Lower leg skin (tissue), 3 donors: ENCODE measurements around the gene HAUS7.

Experiments
- CTCF ChIP-seq, 3 donors: fragments of 450-650 bp; IDR thresholded peaks; one replicate each; pipeline ENCODE4 v1.5.1; 2016; ENCODE audit warnings: antibody characterized with exemption in 3 of 3, mild to moderate bottlenecking in 3 of 3, moderate library complexity in 2 of 3
- POLR2A ChIP-seq, 2 donors: fragments of 450-650 bp; IDR thresholded peaks; one replicate each; pipeline ENCODE4 v1.6.1; 2016 to 2017; ENCODE audit warnings: antibody characterized with exemption in 2 of 2, mild to moderate bottlenecking in 1 of 2, moderate library complexity in 1 of 2

DNA sequence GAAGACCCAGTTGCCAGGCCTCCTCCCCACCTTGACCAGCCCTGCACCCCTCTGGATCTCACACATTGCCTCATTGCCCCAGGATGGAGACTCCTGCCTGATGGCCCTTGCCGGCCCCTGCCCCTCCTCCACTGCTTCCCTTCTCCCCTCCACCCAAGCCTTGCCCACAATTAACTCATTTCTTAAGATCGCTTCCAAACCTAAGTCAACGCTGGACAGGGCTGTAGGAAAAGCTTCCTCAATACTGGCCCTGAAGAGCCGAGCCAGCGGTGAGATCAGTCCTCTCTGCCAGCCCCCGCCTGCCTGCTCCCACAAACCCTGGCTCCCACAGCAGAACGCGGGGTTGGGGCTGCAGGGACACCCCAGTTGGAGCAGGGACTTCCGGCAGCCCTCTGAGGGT, 7.5 kb upstream of the HAUS7 start:
- TF ChIP-seq POLR2A (IDR thresholded peaks at IDR 0.05) (no peak), CTCF (IDR thresholded peaks at IDR 0.05) (no peak)
